ENCODE measurements around the gene SEPHS1. TPM values are rescaled to one million over a fixed set of nuclear protein-coding genes. Genes with fewer than 3 reads are reported as not detected.

SEPHS1 gene
- total RNA-seq, 6 experiments from 2014 or later, result 25.4 to 32.1 (median 29.3) TPM

DNA sequence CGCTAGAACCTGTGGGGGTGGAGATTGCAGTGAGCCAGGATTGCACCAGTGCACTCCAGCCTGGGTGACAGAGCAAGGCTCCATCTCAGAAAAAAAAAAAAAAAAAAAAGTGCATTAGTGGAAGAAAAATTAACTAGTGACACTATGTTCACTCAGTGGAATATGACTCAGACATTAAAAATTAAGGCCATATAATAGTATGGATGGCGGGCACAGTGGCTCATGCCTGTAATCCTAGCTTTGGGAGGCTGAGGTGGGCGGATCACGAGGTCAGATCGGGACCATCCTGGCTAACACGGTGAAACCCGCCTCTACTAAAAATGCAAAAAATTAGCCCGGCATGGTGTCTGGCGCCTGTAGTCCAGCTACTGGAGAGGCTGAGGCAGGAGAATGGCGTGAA lies 51.6 kb downstream of the SEPHS1 start:
- ATAC-seq (no peak), DNase-seq (no peak)
- Histone ChIP-seq H3K4me3 (no peak overlapping the region), H3K9me3 (no peaks in the 10 kb centered on the region), H3K36me3 (peaks cover 0 to 24% (median 10%) of the 10 kb centered on the region in 4 donors), H3K4me1 (peaks cover 0 to 30% (median 0%) of the 10 kb centered on the region in 4 donors), H3K27ac (no peak overlapping the region), H3K27me3 (no peaks in the 10 kb centered on the region)
- intact Hi-C loops (cut with DNase I), result no loop called here
- WGBS (ENCODE audit: insufficient coverage, low coverage, low lambda C conversion rate, missing lambda C conversion rate), result 79% methylated on average over 10 of the region's 10 CpGs
- TF ChIP-seq CTCF (IDR thresholded peaks at IDR 0.05) (no peak), POLR2A (IDR thresholded peaks at IDR 0.05) (no peak)

DNA sequence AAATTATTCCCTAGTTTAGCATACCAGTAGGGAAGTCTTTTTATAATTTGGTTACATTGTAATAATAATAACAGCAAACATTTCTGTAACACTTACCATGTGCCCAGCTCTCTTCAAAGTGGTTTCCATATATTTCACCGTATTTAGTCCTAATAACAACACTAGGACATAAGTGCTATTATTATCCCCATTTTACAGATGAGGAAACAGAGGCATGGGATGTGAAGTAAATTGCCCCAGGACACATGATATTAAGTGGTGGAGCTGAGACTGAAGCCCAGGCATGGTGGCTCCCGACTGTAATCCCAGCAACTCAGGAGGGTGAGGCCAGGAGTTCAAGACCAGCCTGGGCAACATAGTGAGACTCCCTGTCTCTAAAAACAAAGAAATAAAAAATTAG lies 53.3 kb downstream of the SEPHS1 start:
- TF ChIP-seq POLR2A (IDR thresholded peaks at IDR 0.05) (no peak), CTCF (IDR thresholded peaks at IDR 0.05) (no peak)
- peaks cover 0 to 28% (median 12%) of the 10 kb centered on the region in 4 donors for H3K36me3 ChIP-seq
- no peak for ATAC-seq
- no peak overlapping the region for H3K4me3 ChIP-seq
- intact Hi-C loops (cut with DNase I), result no loop called here
- WGBS (ENCODE audit: insufficient coverage, low coverage, low lambda C conversion rate, missing lambda C conversion rate), result 94% methylated on average over 2 of the region's 2 CpGs
- H3K4me1 ChIP-seq, result peaks cover 0 to 25% (median 0%) of the 10 kb centered on the region in 4 donors
- H3K27ac ChIP-seq, result no peak overlapping the region
- no peak for DNase-seq
- H3K9me3 ChIP-seq, result no peaks in the 10 kb centered on the region
- no peaks in the 10 kb centered on the region for H3K27me3 ChIP-seq

- TF ChIP-seq POLR2A (IDR thresholded peaks at IDR 0.05) (no peak), CTCF (IDR thresholded peaks at IDR 0.05) (no peak)
- Histone ChIP-seq H3K27ac (peak overlapping the region in 2 of 3 donors; percentile 24 to 76), H3K27me3 (no peaks in the 10 kb centered on the region), H3K4me1 (peaks cover 0 to 25% (median 0%) of the 10 kb centered on the region in 4 donors), H3K4me3 (peak overlapping the region in 1 of 3 donors; percentile 30), H3K9me3 (no peaks in the 10 kb centered on the region), H3K36me3 (peaks cover 0 to 37% (median 14%) of the 10 kb centered on the region in 4 donors)
- ATAC-seq, result peak; percentile 65 to 86 (median 82)
- intact Hi-C loops (cut with DNase I), result no loop called here
- DNase-seq, result no peak
- 50% methylated on average over 15 of the region's 19 CpGs for WGBS (ENCODE audit: insufficient coverage, low coverage, low lambda C conversion rate, missing lambda C conversion rate)
These were observed 56.0 kb downstream of the SEPHS1 start for GRCh38 chr10:13291821-13292773.

GRCh38 chr10:13291061-13291460 lies 57.0 kb downstream of the SEPHS1 start:
- Histone ChIP-seq H3K4me3 (no peak overlapping the region), H3K27me3 (no peaks in the 10 kb centered on the region), H3K36me3 (peaks cover 0 to 42% (median 14%) of the 10 kb centered on the region in 4 donors), H3K4me1 (peaks cover 0 to 25% (median 0%) of the 10 kb centered on the region in 4 donors), H3K27ac (peak overlapping the region in 1 of 3 donors; percentile 76), H3K9me3 (no peaks in the 10 kb centered on the region)
- TF ChIP-seq CTCF (IDR thresholded peaks at IDR 0.05), result no peak
- no peak for TF ChIP-seq POLR2A (IDR thresholded peaks at IDR 0.05)
- no peak for ATAC-seq
- DNase-seq, result no peak
- intact Hi-C loops (cut with DNase I), result no loop called here
- 88% methylated on average over 4 of the region's 4 CpGs for WGBS (ENCODE audit: insufficient coverage, low coverage, low lambda C conversion rate, missing lambda C conversion rate)

Measured in right lobe of liver (tissue), 6 donors.